Skeletal muscle cell (primary cell): Measurements from ENCODE around the gene COL7A1.
"Not testable (repeated sequence)": the region's sequence is repeated elsewhere in the genome, so short reads cannot be mapped to it uniquely, and the experiment has no call there.

Experiments
- DNase-seq: peaks from one replicate; pipeline ENCODE4 v3.0.0-alpha.2; 2010; ENCODE audit warnings: low read depth
- H3K4me3 ChIP-seq: 2 replicates; pipeline ENCODE4 v1.5.1; 2011; ENCODE audit warnings: low read depth, mild to moderate bottlenecking, control low read depth, low read length, moderate library complexity

COL7A1 gene

DNA sequence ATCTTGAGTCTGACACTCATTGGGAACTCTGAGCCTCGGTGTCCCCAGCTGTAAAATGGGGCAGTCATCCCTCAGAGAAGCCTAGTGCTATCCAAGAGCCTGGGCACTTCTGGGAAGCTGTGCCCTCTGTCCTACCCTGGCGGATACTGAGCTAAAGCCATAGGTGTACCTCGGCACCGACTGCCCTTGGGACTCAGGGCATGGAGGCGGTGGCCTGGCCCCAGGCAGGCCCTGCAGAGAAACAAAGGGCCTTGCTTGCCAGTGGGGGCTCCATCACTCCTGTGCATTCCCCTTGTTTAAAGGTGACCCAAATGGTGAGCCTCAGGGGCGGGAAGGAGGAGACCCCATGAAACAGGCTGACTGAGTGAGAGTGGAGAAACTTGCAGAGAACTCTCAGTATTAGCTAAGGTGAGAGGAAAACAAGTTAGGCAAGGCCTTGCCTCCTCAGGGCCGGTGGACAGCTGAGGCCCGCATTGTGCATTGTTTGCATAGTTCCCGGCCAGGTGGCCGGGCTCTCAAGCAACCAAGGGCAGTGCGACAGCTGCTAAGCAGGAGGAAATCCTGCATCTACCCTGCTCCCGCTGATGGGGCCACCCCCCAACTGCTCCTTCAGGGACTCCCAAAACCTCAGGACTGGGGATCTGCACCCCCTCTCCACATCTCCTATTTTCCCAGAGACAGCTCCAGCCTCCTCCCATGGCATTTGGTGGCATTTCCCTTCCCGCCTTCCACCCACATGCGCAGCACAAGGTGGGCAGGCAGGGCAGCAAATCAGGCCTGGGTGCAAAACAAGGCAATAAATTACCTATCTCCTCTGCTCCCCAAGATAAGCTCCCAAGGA is 42.8 kb downstream of the COL7A1 start:
- DNase-seq = no peak
- no peak overlapping the region for H3K4me3 ChIP-seq

DNA sequence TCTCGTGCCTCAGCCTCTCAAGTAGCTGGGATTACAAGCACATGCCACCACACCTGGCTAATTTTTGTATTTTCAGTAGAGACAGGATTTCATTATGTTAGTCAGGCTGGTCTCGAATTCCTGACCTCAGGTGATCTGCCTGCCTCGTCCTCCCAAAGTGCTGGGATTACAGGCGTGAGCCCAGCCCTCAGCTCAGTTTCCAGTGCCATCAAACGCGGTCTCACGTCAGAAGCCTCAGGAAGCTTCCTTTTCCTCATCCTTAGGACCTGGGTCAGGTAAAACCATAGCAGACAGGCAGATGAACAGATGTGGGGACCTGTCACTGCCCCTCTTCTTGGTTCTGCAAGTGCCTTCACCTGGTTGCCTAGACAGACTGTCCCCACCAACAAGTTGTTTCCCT is 43.5 kb downstream of the COL7A1 start:
- not testable (repeated sequence) for H3K4me3 ChIP-seq, DNase-seq

DNA sequence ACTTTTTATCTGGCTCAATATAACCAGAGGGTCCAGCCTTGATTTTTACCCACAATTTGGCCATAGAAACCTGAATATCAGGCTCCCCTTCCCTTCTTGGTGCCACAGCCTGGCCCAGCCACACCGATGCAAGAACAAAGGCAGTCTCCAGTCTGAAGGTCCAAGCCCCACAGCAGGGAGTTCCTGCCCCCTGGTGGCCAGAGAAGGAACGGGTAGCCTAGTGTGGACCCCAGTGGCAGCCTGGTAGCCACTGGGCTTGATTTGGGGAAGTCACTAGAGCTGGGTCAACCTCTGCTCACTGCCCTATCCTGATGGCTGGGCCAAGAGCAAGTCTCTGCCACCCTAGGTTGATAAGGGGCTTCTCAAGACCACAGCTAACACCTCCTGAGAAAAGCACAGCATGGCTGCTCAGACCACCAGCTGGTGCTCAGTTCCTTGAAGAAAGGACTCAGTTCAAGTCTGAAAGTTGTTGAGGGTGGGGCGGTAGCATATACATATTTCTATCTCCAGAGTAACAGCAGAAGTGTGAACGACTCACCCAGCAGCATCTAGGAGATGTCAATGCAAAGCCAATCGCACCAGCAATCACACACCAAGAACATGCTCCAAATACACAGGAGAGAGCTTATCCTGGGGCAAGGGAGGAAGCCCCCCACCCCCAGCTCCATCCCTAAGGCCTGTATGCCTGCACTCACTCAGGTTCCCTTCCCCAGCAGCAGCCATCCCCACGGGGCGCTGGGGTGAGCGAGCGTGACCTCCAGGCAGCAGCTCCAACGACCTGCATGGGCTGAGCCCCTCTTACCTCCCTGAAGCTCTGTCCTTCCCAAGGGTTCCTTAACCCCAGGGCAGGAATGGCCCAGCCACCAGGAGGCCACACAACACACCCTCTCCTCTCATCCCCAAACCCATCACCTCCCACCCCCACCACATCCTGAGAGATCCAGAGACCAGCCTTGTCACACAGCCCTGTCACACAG is 46.1 kb downstream of the COL7A1 start:
- DNase-seq = no peak
- no peak overlapping the region for H3K4me3 ChIP-seq

DNA sequence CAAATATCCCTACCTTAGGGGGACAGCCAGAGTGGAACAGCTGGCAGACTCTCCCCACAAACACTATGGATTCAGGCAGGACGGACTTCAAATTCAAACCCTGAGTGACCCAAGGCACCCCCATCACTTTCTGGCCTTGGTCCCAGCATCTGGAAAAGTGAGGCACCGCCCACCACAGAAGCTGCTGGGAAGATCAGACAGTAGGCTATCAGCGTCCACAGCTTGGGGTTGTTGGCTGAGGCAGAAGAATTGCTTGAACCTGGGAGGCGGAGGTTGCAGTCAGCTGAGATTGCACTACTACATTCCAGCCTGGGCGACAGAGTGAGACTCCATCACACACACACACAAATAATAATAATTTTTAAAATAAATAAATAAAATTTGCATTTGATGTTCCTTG is 47.0 kb downstream of the COL7A1 start:
- DNase-seq = no peak
- no peak overlapping the region for H3K4me3 ChIP-seq

DNA sequence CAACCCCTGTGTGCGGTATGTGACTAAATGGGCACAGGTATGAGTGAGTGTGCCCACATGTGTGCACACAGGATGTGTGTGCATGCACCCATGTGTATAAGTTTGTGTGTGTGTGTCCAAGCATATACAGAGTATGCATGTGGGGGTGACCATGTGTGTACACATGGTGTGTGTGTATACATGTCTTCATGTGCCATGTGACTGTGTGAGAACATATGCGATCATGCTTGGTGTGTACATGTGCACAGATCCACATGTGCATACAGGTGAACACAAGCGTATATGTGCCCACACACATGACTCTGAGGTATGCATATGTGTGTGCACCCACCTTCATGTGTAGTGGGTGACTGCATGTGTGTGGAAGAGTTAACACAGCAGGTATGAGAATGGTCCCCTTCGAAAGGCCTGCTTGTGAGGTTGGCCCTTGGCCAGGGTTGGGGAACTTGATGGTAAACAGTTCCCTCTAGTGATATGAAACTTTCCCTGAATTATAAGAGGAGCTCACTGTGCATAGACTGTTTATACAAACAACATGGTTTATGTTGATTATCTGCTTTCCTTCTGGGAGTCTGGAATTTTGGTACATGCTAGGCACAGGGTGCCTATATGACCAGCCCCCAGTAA is 48.8 kb downstream of the COL7A1 start:
- DNase-seq = no peak
- H3K4me3 ChIP-seq = no peak overlapping the region

DNA sequence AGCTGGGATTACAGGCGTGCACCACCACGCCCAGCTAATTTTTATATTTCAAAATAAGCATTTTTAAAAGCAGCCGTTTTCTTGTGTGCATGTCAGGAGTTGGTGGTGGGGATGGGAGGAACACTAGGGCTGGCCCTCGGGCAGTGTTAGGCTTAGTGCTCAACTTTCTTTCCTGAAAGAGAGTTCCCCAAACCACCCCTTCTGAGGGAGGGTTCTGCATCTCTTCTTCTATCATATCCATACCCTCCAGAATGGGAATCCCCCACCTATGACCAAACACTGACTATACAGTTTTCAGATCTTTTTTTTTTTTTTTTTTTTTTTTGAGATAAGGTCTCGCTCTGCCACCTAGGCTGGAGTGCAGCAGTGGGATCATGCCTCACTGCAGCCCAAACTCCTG is 51.0 kb downstream of the COL7A1 start:
- no peak for DNase-seq

DNA sequence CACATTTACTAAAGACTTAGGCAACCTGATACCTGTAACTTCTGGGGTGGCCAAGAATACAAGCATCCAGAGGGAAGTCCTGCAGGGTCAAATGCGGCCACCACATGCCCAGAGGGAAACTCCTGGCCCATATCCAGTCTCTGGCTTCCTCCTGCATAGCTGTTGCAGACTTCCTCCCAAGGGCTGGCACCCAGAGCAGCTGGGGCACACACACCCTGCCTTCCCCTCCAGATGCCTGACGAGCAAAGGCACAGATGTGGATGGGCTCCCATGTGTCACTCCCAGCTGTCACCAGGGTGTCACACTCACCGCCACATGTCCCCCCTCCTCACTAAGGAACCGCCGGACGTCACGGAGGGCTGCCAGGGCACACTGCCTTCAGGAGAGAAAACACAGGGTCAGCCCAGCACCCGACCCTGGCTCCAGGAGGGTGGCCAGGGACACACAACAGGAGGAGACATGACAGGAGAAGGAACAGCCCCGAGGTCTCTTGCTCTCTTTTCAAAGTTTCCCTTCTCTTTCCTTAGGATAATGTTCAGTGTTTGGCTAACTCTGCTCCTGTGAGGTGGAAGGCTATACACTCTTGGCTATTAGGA is 51.8 kb downstream of the COL7A1 start:
- H3K4me3 ChIP-seq = no peak overlapping the region
- no peak for DNase-seq

More for the DNA sequence above, 51.0 kb downstream of the COL7A1 start:
- H3K4me3 ChIP-seq = no peak overlapping the region

DNA sequence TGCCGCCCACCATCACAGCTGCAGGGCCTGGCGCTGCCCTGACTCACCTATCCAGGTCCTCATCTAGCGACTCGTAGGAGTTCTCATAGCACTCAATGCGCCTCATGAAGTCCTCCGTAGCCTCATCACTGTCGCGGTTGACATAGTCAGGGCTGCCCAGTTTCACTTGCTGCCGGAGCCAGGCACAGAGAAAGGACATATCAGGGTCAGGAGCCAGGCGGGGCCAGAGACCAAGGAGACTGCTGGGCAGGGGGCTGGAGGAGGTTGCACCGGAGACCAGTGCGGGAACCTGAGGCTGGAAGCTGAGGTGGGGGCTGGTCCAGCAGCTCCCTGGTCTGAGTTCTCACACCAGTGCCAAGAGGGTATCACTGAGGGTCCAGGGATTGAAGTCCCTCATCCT is 56.7 kb downstream of the COL7A1 start:
- DNase-seq = no peak
- no peak overlapping the region for H3K4me3 ChIP-seq

DNA sequence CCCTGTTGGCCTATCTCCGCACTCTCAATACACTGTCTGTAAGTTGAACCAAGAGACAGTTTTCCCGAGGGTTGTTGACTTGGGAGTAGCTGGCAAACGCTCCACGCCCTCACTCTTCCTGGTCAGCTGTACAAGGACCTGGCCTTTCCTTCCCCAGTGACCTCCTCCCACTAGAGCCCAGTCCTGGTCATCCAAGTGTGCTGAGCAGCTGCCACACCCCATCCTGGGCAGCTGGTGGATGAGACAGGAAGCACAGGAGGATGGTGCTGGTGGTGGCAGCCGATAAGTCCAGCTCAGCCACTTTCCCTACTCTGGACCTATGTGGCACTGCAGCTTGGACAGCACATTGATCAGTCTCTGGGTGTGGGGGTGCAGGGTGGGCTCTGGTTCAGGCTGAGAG is 58.3 kb downstream of the COL7A1 start:
- DNase-seq = no peak
- H3K4me3 ChIP-seq = no peak overlapping the region

DNA sequence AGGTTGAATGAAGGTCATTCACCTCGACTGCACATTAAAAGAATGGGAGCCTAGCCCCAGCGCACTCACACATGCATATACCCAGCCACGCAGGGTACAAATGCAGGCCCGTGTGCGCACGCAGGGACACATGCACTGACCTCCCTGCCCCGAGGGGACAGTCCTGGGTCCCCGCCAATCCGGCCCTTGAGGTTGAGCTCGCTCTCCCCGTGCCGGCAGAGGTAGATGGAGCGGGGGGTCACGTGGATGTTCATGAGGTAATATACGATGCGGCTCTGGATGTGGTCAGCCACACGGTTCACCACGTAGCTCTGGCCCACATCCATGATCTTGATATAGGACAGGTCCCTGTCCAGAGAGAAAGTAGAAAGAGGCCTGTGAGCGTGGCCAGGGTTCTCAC is 59.0 kb downstream of the COL7A1 start:
- DNase-seq = no peak
- no peak overlapping the region for H3K4me3 ChIP-seq

DNA sequence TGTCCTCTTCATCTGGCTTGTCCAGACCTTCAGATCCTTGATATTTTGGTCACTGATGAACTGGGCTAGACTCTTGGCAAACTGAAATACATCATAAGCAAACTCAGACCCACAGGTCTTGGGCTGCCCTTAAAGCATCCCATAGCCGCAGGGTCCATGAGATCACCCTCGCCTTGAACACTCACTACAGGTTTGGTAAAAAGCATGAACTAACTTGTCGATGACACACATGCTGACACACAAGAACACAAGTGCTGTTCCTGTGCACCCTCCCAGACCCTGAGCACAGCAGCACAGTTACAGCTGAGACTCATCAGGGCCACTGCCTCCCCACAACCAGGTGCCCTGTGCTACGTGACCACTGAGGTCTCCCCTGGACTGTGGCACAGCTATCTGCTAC is 59.6 kb downstream of the COL7A1 start:
- H3K4me3 ChIP-seq = no peak overlapping the region
- DNase-seq = no peak

DNA sequence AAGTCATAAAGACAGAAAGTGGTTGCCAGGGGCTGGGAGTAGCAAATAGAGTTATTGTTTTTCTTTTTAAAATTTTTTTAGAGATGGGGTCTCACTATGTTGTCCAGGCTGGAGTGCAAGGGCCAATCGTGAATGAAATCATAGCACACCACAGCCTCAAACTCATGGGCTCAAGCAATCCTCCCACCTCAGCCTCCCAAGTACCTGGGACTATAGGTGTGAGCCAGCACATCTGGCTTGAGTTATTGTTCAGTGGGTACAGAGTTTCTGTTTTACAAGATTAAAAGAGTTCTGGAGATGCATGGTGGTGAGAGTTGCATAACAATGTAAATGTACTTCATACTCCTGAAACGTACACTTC is 62.2 kb downstream of the COL7A1 start:
- no peak for DNase-seq
- H3K4me3 ChIP-seq = no peak overlapping the region

DNA sequence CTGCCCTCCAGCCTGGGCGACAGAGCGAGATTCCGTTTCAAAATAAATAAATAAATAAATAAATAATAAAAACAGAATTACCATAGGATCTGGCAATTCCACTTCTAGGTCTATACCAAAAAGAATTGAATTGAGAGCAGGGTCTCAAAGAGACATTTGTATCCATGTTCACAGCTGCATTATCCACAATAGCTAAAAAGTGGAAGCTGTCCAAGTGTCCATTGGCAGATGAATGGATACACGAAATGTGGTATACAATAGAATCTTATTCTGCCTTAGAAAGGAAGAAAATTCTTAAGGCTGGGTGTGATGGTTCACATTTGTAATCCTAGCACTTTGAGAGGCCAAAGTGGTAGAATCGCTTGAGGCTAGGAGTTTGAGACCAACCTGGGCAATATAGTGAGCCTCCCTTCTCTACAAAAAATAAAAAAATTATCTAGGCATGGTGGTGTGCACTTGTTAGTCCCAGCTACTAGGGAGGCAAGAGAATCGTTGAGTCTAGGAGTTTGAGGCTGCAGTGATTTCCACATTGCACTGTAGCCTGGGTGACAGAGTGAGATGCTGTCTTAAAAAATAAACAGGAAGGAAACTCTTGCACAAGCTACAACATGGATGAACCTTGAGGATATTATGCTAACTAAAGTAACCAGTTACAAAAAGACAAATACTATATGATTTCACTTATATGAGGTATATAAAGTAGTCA is 62.7 kb downstream of the COL7A1 start:
- no peak overlapping the region for H3K4me3 ChIP-seq
- DNase-seq = no peak

DNA sequence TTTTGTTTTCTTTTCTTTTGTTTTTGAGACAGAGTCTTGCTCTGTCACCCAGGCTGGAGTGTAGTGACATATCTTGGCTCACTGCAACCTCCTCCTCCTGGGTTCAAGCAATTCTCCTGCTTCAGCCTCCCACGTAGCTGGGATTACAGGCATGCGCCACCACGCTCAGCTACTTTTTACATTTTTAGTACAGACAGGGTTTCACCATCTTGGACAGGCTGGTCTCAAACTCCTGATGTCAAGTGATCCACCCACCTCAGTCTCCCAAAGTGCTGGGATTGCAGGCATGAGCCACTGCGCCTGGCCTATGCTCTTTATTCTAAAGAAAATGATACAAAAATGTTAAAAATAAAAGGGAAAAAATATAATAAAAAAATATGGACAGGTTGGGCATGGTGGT is 64.4 kb downstream of the COL7A1 start:
- DNase-seq, H3K4me3 ChIP-seq: not testable (repeated sequence)

DNA sequence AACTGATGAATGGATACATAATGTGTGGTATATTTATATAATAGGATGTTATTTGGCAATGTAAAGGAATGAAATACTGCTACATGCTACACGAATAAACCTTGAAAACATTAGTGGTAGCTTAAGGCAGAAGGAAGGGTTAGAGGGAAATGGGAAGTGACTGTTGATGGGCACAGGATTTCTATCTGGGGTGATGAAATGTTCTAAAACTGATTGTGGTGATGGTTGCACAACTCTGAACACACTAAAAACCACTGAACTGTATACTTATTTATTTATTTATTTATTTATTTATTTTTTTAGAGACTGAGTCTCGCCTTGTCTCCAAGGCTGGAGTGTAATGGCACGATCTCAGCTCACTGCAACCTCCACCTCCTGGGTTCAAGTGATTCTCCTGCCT is 66.4 kb downstream of the COL7A1 start:
- H3K4me3 ChIP-seq = no peak overlapping the region
- no peak for DNase-seq

DNA sequence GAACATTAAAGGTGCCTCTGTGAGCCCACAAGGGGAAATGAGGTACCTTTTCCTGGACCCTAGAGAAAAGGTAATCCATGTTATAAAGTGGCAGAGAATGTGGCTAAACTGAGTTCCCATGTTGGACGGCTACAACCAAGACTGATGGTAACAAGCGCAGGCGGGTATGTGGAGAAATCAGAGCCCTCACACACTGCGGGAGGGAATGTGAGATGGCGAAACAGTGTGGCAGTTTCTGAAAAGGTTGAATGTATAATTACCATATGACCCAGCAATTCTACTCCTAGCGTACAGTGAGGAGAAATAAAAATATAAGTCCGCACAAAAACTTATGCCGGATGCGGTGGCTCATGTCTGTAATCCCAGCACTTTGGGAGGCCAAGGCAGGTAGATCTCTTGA is 67.1 kb downstream of the COL7A1 start:
- DNase-seq = no peak
- H3K4me3 ChIP-seq = no peak overlapping the region

DNA sequence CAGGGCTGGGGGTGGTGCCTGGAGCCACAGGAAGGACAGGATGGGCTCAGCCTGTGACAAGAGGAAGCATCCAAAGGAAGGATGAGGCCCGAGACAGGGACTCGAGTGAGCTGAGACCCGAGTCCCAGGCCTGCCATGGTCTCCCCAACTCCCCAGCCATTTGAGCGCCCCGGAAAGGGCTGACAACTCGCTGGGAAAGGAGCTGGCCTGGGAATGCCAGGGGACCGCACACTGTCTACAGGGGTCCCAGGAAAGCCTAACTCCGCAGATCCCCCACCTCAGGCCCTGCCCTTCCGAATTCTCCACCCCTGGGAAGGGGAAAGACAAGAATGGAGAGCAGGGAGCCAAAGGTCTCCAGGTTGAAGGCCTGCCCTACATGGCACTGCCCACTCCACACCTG is 70.2 kb downstream of the COL7A1 start:
- H3K4me3 ChIP-seq = no peak overlapping the region
- no peak for DNase-seq

DNA sequence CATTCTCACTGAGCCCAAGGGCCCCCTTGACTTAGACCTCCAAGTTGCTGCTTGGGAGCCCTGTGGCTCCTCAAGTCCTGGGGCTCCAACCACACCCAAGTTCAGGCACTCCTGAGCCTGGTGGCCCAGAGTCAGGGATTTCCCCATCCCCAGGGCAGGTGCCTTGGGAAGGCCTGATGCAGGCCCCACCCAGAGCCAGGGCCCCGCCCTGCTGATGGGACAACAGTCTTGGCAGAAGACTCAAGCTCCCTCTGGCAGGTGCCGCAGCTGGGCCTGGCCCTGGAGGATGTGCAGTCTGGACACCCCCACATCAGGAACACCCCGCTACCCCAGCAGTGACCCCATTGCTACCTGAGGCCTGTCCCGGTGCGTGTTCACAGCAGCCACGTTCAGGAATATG is 73.5 kb downstream of the COL7A1 start:
- DNase-seq = no peak
- no peak overlapping the region for H3K4me3 ChIP-seq

DNA sequence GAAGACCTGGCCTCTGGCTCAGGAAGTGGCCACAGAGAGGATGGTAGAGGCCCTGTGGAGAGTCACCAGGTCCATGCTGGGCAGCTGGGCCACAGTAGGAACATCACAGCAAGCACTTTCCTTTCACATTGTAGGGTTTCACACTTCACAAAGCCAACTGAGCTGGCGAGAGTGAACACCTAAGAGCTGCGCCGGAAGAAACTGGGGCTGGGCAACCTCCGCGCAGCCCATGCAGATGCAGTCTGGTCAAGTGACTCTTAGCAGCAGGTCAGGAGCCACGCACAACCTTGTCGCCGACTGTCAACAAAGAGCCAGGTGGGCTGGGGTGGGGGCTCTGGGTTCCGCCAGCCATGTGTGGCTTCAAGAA is 75.9 kb downstream of the COL7A1 start:
- DNase-seq = no peak
- H3K4me3 ChIP-seq = no peak overlapping the region
